ENCODE results near the gene TMC5.
"Not testable (repeated sequence)": the region's sequence is repeated elsewhere in the genome, so short reads cannot be mapped to it uniquely, and the experiment has no call there.

The TMC5 gene

GRCh38 chr16:19524616-19525384 is 107.1 kb downstream of the TMC5 start:
- Histone ChIP-seq H3K27ac (peak overlapping the region; percentile 86), H3K9ac (peak overlapping the region; percentile 91), H3K4me2 (peak overlapping the region; percentile 90), H3K4me1 (peaks cover 47% of the 10 kb centered on the region), H3K4me3 (peak overlapping the region; percentile 99), H4K20me1 (peaks cover 10% of the 10 kb centered on the region; the same call in 1 of the 2 replicates), H3K9me3 (no peaks in the 10 kb centered on the region), H3K27me3 (no peaks in the 10 kb centered on the region), H3K36me3 (peaks cover 18% of the 10 kb centered on the region)
- no peak for TF ChIP-seq Cebpa-rat (IDR thresholded peaks at IDR 0.05)

- Histone ChIP-seq H3K27ac (no peak overlapping the region), H3K36me3 (peaks cover 23% of the 10 kb centered on the region), H3K4me1 (peaks cover 41% of the 10 kb centered on the region), H4K20me1 (peaks cover 6% of the 10 kb centered on the region; the same call in 1 of the 2 replicates), H3K4me3 (peak overlapping the region; percentile 99), H3K9me3 (no peaks in the 10 kb centered on the region), H3K27me3 (no peaks in the 10 kb centered on the region), H3K9ac (peak overlapping the region; percentile 91; the same call in 1 of the 2 replicates), H3K4me2 (peak overlapping the region; percentile 90)
- TF ChIP-seq Cebpa-rat (IDR thresholded peaks at IDR 0.05), result no peak
Observed at GRCh38 chr16:19525385-19525723, 107.7 kb downstream of the TMC5 start.

- no peak overlapping the region for H3K9ac ChIP-seq
- no peak overlapping the region for H3K4me2 ChIP-seq
- H3K4me1 ChIP-seq, result peaks cover 32% of the 10 kb centered on the region
- H3K36me3 ChIP-seq, result peaks cover 36% of the 10 kb centered on the region
- H3K4me3 ChIP-seq, result no peak overlapping the region
- no peaks in the 10 kb centered on the region for H4K20me1 ChIP-seq
- no peaks in the 10 kb centered on the region for H3K9me3 ChIP-seq
- H3K27ac ChIP-seq, result no peak overlapping the region
- H3K27me3 ChIP-seq, result no peaks in the 10 kb centered on the region
- TF ChIP-seq Cebpa-rat (IDR thresholded peaks at IDR 0.05), result no peak
Observed at GRCh38 chr16:19527161-19527560, 109.5 kb downstream of the TMC5 start.

GRCh38 chr16:19528666-19529065 is 111.0 kb downstream of the TMC5 start:
- no peak overlapping the region for H3K4me2 ChIP-seq
- no peak for TF ChIP-seq Cebpa-rat (IDR thresholded peaks at IDR 0.05)
- H3K9ac ChIP-seq, result no peak overlapping the region
- H3K27me3 ChIP-seq, result no peaks in the 10 kb centered on the region
- H3K4me3 ChIP-seq, result no peak overlapping the region
- peaks cover 19% of the 10 kb centered on the region for H3K4me1 ChIP-seq
- H3K36me3 ChIP-seq, result peaks cover 45% of the 10 kb centered on the region
- H3K27ac ChIP-seq, result no peak overlapping the region
- H4K20me1 ChIP-seq, result no peaks in the 10 kb centered on the region
- no peaks in the 10 kb centered on the region for H3K9me3 ChIP-seq

DNA sequence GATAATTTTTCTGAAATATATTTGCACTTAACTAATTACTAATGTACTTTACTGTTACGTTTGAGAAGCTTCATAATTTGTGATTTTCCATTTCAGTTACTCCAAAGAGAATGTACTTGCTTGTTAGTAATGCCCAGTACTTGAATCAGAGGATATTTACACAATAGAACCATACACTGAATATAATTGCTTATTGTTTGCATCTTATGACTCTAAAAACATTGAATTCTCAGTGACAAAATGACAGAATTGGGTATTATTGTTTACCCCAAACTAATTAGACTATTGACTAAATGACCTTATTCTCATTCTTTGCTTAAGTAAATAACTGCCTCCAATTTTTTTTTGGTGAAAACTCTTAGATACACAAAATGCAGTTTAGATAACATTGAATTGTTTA is 114.9 kb downstream of the TMC5 start:
- Histone ChIP-seq H3K27me3 (no peaks in the 10 kb centered on the region), H3K4me3 (no peak overlapping the region), H3K9ac (no peak overlapping the region), H3K4me2 (no peak overlapping the region), H3K36me3 (peaks cover 74% of the 10 kb centered on the region), H3K27ac (no peak overlapping the region), H4K20me1 (no peaks in the 10 kb centered on the region), H3K4me1 (no peaks in the 10 kb centered on the region), H3K9me3 (no peaks in the 10 kb centered on the region)
- no peak for TF ChIP-seq Cebpa-rat (IDR thresholded peaks at IDR 0.05)

DNA sequence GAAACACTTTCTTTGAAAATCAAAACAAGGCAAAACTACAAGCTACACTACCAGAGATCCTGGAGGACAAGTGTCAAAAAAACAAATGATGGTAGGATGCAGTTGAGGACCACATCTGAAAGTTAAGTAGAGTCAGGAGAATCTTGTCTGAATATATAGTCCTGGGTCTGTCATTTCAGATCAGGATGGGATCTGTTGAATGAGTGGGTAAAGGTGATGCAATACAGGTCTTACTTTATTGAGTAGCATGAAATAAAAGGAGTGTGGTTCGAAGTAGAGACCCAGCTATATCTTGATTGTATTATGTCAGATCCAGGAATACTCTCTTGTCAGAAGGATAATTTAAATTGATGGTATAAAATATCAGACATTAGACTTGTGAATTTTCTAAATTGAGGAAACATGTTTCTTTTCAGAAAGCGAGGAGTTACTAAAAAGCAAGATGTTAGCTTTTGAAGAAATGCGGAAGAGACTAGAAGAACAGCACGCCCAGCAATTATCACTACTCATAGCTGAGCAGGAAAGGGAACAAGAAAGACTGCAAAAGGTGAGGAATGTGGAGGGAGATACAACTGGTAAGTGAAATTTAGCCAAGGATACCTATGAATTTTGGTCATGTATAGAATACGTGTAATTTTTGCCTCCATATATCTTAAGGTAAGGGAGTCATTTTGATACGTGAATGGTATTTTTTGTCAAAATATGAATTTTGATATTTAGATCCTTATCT is 122.7 kb downstream of the TMC5 start:
- no peak for TF ChIP-seq Cebpa-rat (IDR thresholded peaks at IDR 0.05)

GRCh38 chr16:19542138-19542821 is 124.6 kb downstream of the TMC5 start:
- no peak overlapping the region for H3K4me3 ChIP-seq
- no peaks in the 10 kb centered on the region for H4K20me1 ChIP-seq
- peaks cover 90% of the 10 kb centered on the region for H3K36me3 ChIP-seq
- no peak overlapping the region for H3K4me2 ChIP-seq
- no peaks in the 10 kb centered on the region for H3K4me1 ChIP-seq
- no peak overlapping the region for H3K9ac ChIP-seq
- no peaks in the 10 kb centered on the region for H3K27me3 ChIP-seq
- H3K27ac ChIP-seq, result no peak overlapping the region
- H3K9me3 ChIP-seq, result peaks cover 6% of the 10 kb centered on the region
- no peak for TF ChIP-seq Cebpa-rat (IDR thresholded peaks at IDR 0.05)

More for the DNA sequence above, 122.7 kb downstream of the TMC5 start:
- Histone ChIP-seq H3K9ac (no peak overlapping the region), H3K4me3 (no peak overlapping the region), H3K4me1 (no peaks in the 10 kb centered on the region), H3K27ac (no peak overlapping the region), H3K9me3 (peaks cover 6% of the 10 kb centered on the region), H3K27me3 (no peaks in the 10 kb centered on the region), H3K36me3 (peaks cover 96% of the 10 kb centered on the region), H4K20me1 (no peaks in the 10 kb centered on the region), H3K4me2 (no peak overlapping the region)

GRCh38 chr16:19543278-19543996 is 125.8 kb downstream of the TMC5 start:
- H3K9me3 ChIP-seq, H4K20me1 ChIP-seq, H3K4me3 ChIP-seq, H3K27ac ChIP-seq, H3K4me1 ChIP-seq, H3K9ac ChIP-seq, H3K4me2 ChIP-seq, H3K27me3 ChIP-seq: not testable (repeated sequence)
- peaks cover 90% of the 10 kb centered on the region for H3K36me3 ChIP-seq

GRCh38 chr16:19548144-19548543 is 130.5 kb downstream of the TMC5 start:
- no peaks in the 10 kb centered on the region for H3K4me1 ChIP-seq
- no peaks in the 10 kb centered on the region for H3K27me3 ChIP-seq
- H3K9me3 ChIP-seq, result 0 out of 2 replicates have a peak, but pooled peaks cover 3% of the 10 kb centered on the region
- no peak for TF ChIP-seq Cebpa-rat (IDR thresholded peaks at IDR 0.05)
- peaks cover 73% of the 10 kb centered on the region for H3K36me3 ChIP-seq
- no peak overlapping the region for H3K4me2 ChIP-seq
- H3K4me3 ChIP-seq, result no peak overlapping the region
- no peak overlapping the region for H3K9ac ChIP-seq
- no peaks in the 10 kb centered on the region for H4K20me1 ChIP-seq
- no peak overlapping the region for H3K27ac ChIP-seq

All from BLaER1 (cell line).